ENCODE data around the gene PPP2R5C.

Gene PPP2R5C

DNA sequence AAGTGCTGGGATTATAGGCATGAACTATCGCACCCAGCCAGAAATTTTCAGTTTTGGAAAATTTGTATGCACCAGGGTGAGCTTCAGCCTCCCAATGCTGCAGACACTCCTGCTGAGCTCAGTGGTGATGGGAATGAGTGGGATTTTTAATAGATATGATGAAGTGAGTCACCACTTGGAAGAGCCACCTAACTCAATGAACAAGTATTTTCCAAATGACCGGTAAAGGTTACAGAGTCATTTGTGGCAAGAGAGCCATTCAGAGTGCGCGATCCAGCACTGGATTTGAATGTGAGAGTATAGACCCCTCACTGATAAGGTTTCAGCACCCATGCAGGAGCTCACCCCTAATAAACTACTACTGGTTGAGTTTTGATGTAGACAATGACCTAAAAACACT, 100.7 kb downstream of the PPP2R5C start:
- Histone ChIP-seq H3K27ac (no peak overlapping the region), H3K36me3 (ENCODE audit: insufficient read depth) (no peaks in the 10 kb centered on the region), H3K4me2 (no peak overlapping the region)

DNA sequence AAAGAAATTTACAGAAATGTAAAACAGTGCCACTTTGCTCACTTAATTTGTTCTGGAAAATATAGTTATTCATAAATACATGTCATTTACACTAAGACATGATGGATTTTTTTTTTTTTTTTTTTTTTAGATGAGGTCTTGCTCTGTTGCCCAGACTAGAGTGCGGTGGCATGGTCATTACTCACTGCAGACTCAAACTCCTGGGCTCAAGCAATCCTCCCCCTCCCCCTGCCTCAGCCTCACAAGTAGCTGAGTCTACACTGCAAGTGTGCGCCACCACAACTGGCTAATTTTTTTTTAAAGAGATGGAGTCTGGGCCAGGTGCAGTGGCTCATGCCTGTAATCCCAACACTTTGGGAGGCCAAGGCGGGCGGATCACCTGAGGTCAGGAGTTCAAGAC, 101.2 kb downstream of the PPP2R5C start:
- no peaks in the 10 kb centered on the region for H3K27me3 ChIP-seq (ENCODE audit: insufficient read depth, low read depth)
- H2AFZ ChIP-seq (ENCODE audit: low read depth) = no peak overlapping the region
- no peak overlapping the region for H3K4me2 ChIP-seq
- TF ChIP-seq, protein P1, sequence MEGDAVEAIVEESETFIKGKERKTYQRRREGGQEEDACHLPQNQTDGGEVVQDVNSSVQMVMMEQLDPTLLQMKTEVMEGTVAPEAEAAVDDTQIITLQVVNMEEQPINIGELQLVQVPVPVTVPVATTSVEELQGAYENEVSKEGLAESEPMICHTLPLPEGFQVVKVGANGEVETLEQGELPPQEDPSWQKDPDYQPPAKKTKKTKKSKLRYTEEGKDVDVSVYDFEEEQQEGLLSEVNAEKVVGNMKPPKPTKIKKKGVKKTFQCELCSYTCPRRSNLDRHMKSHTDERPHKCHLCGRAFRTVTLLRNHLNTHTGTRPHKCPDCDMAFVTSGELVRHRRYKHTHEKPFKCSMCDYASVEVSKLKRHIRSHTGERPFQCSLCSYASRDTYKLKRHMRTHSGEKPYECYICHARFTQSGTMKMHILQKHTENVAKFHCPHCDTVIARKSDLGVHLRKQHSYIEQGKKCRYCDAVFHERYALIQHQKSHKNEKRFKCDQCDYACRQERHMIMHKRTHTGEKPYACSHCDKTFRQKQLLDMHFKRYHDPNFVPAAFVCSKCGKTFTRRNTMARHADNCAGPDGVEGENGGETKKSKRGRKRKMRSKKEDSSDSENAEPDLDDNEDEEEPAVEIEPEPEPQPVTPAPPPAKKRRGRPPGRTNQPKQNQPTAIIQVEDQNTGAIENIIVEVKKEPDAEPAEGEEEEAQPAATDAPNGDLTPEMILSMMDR (conservative IDR thresholded peaks at IDR 0.05; ENCODE audit: low read depth, low read length) = no peak
- no peak overlapping the region for H3K4me3 ChIP-seq (IDR thresholded peaks at IDR 0.05; ENCODE audit: insufficient read depth, low read depth, low read length)
- no peak overlapping the region for H3K9ac ChIP-seq
- H3K27ac ChIP-seq = no peak overlapping the region
- H4K20me1 ChIP-seq (ENCODE audit: insufficient read depth) = no peaks in the 10 kb centered on the region; the same call in 1 of the 2 replicates
- peaks cover 26% of the 10 kb centered on the region for H3K4me1 ChIP-seq (ENCODE audit: low read depth, poor library complexity, severe bottlenecking)
- H3K36me3 ChIP-seq (ENCODE audit: insufficient read depth) = no peaks in the 10 kb centered on the region
- peaks cover 11% of the 10 kb centered on the region for H3K79me2 ChIP-seq (ENCODE audit: insufficient read depth, low read depth)

More for the DNA sequence above, 100.7 kb downstream of the PPP2R5C start:
- Histone ChIP-seq H3K4me3 (IDR thresholded peaks at IDR 0.05; ENCODE audit: insufficient read depth, low read depth, low read length) (no peak overlapping the region), H3K79me2 (ENCODE audit: insufficient read depth, low read depth) (peaks cover 11% of the 10 kb centered on the region), H4K20me1 (ENCODE audit: insufficient read depth) (no peaks in the 10 kb centered on the region; the same call in 1 of the 2 replicates), H3K9ac (no peak overlapping the region), H3K4me1 (ENCODE audit: low read depth, poor library complexity, severe bottlenecking) (peaks cover 26% of the 10 kb centered on the region), H3K27me3 (ENCODE audit: insufficient read depth, low read depth) (no peaks in the 10 kb centered on the region), H2AFZ (ENCODE audit: low read depth) (no peak overlapping the region)
- TF ChIP-seq, protein P1 (conservative IDR thresholded peaks at IDR 0.05; ENCODE audit: low read depth, low read length) = no peak

DNA sequence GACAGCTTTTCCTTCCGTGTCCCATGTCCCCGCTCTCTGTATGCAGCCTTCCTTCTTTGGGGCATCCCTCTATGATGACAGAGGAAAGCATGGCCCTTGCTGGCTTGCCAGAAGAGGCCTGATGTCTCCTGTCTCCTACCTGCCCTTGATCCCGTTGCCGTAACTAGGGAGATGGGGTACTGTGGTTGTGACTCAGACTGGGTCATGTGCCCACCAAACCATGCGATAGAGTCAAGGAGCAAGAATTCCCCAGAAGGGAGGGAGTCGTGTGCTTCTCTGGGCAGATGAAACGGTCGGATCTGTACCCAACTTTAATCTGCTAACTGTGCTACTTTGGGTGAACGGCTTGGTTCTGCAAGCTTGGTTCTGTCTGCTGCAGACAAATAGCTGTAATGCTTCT, 103.8 kb downstream of the PPP2R5C start:
- peaks cover 4% of the 10 kb centered on the region for H3K4me1 ChIP-seq (ENCODE audit: low read depth, poor library complexity, severe bottlenecking)
- no peak overlapping the region for H2AFZ ChIP-seq (ENCODE audit: low read depth)
- no peak overlapping the region for H3K27ac ChIP-seq
- no peak overlapping the region for H3K9ac ChIP-seq
- H3K27me3 ChIP-seq (ENCODE audit: insufficient read depth, low read depth) = no peaks in the 10 kb centered on the region
- H3K4me3 ChIP-seq (IDR thresholded peaks at IDR 0.05; ENCODE audit: insufficient read depth, low read depth, low read length) = no peak overlapping the region
- peaks cover 30% of the 10 kb centered on the region for H3K79me2 ChIP-seq (ENCODE audit: insufficient read depth, low read depth)
- H4K20me1 ChIP-seq (ENCODE audit: insufficient read depth) = no peaks in the 10 kb centered on the region
- no peak overlapping the region for H3K4me2 ChIP-seq
- TF ChIP-seq, protein P1 (conservative IDR thresholded peaks at IDR 0.05; ENCODE audit: low read depth, low read length) = no peak
- no peaks in the 10 kb centered on the region for H3K36me3 ChIP-seq (ENCODE audit: insufficient read depth)

DNA sequence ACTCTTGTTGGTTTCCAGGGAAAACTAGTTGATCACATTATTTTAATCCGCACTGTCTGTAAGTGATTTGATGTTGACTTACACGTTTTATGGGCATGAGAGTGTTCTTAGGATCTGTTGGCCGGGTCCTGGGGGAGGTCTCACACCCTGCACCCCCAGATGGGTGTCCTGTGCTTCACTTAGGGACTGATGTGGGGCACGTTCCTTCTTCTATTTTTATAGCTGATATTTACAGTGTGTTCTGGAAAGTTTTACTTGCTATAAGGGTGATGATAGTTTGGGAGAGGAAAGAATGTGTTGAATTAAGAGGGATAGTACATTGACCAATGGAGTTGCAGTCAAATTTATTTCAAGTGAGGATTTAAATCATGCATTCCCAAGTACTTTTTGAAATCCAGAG, 106.3 kb downstream of the PPP2R5C start:
- Histone ChIP-seq H3K4me2 (no peak overlapping the region), H3K9ac (no peak overlapping the region), H2AFZ (ENCODE audit: low read depth) (no peak overlapping the region), H3K36me3 (ENCODE audit: insufficient read depth) (no peaks in the 10 kb centered on the region), H3K4me1 (ENCODE audit: low read depth, poor library complexity, severe bottlenecking) (peaks cover 7% of the 10 kb centered on the region), H3K27ac (no peak overlapping the region), H4K20me1 (ENCODE audit: insufficient read depth) (no peaks in the 10 kb centered on the region), H3K4me3 (IDR thresholded peaks at IDR 0.05; ENCODE audit: insufficient read depth, low read depth, low read length) (no peak overlapping the region), H3K79me2 (ENCODE audit: insufficient read depth, low read depth) (peaks cover 45% of the 10 kb centered on the region; the same call in 1 of the 2 replicates), H3K27me3 (ENCODE audit: insufficient read depth, low read depth) (no peaks in the 10 kb centered on the region)
- TF ChIP-seq, protein P1 (conservative IDR thresholded peaks at IDR 0.05; ENCODE audit: low read depth, low read length) = no peak
